Left renal pelvis (tissue), 4 donors: ENCODE results near the gene FANCC. TPM values are rescaled to one million over a fixed set of nuclear protein-coding genes. Genes with fewer than 3 reads are reported as not detected.
A peak's percentile ranks its signal among the peaks of the same experiment; 100 is the strongest.
"Not testable (repeated sequence)": the region's sequence is repeated elsewhere in the genome, so short reads cannot be mapped to it uniquely, and the experiment has no call there.

ENCODE experiments used
- DNase-seq, 4 donors: peaks; one replicate each; pipeline ENCODE4 v3.0.0-alpha.2; 2013; ENCODE audit warnings: low read depth in 4 of 4, low spot score in 3 of 4
- polyA plus RNA-seq, 4 donors: library from polyadenylated mRNA; unstranded; fragments of 120-200 nt; gene quantifications; one replicate each; pipeline ENCODE4 v1.2.1, GENCODE V29; 2013; ENCODE audit not compliant: insufficient read length in 4 of 4

The FANCC gene
- polyA plus RNA-seq, 4 donors = 13.4 to 25.0 (median 22.4) TPM

GRCh38 chr9:95332860-95333259, 15.4 kb upstream of the FANCC start:
- no peak for DNase-seq

GRCh38 chr9:95330720-95331404, 13.4 kb upstream of the FANCC start:
- no peak for DNase-seq

- DNase-seq = not testable (repeated sequence)
Measured at GRCh38 chr9:95329061-95329460, 11.6 kb upstream of the FANCC start.

GRCh38 chr9:95327239-95327865, 9.8 kb upstream of the FANCC start:
- DNase-seq = no peak

- no peak for DNase-seq
Measured at GRCh38 chr9:95325221-95325620, 7.7 kb upstream of the FANCC start.

- no peak for DNase-seq
Measured at GRCh38 chr9:95317893-95318211, 343 bp upstream of the FANCC start.

GRCh38 chr9:95316794-95317118, 753 bp downstream of the FANCC start:
- DNase-seq = peak in 1 of 4 donors; percentile 44

GRCh38 chr9:95316274-95316673, 1.2 kb downstream of the FANCC start:
- no peak for DNase-seq

- no peak for DNase-seq
Measured at GRCh38 chr9:95315108-95315746, 2.3 kb downstream of the FANCC start.

GRCh38 chr9:95313010-95313498, 4.5 kb downstream of the FANCC start:
- peak in 3 of 4 donors; percentile 33 to 57 (median 45) for DNase-seq

- DNase-seq = no peak
Measured at GRCh38 chr9:95311961-95312360, 5.5 kb downstream of the FANCC start.

GRCh38 chr9:95307538-95307937, 10.0 kb downstream of the FANCC start:
- no peak for DNase-seq

GRCh38 chr9:95306819-95307218, 10.7 kb downstream of the FANCC start:
- no peak for DNase-seq

GRCh38 chr9:95305770-95306492, 11.6 kb downstream of the FANCC start:
- DNase-seq = no peak

GRCh38 chr9:95302479-95302878, 15.0 kb downstream of the FANCC start:
- DNase-seq = no peak

GRCh38 chr9:95297760-95298159, 19.7 kb downstream of the FANCC start:
- DNase-seq = no peak

GRCh38 chr9:95297316-95297715, 20.2 kb downstream of the FANCC start:
- no peak for DNase-seq

GRCh38 chr9:95296761-95297160, 20.7 kb downstream of the FANCC start:
- no peak for DNase-seq

GRCh38 chr9:95293296-95293695, 24.2 kb downstream of the FANCC start:
- not testable (repeated sequence) for DNase-seq

GRCh38 chr9:95292226-95292625, 25.3 kb downstream of the FANCC start:
- no peak for DNase-seq

GRCh38 chr9:95286151-95286550, 31.4 kb downstream of the FANCC start:
- no peak for DNase-seq
